Epithelial cell of proximal tubule (primary cell): Measurements from ENCODE around the gene ZNF664. TPM values are rescaled to one million over a fixed set of nuclear protein-coding genes. Genes with fewer than 3 reads are reported as not detected.

Source experiments
- total RNA-seq: library from RNA; depleted of rRNA; stranded (reverse); fragments of >200 nt; gene quantifications from 2 replicates; pipeline ENCODE4 v1.2.3, GENCODE V29; 2015

Gene ZNF664
- total RNA-seq, 1 donor from 2014 or later = 41.7 TPM

Other genes starting within 250 kb of the ZNF664 start
- gene DNAH10, start 210.9 kb upstream of the ZNF664 start, total RNA-seq = 0.17 TPM in 1 of 2 replicates, not detected in the other
- gene CCDC92, start 384 bp upstream of the ZNF664 start, total RNA-seq = 13.5 and 25.9 TPM in 2 replicates